Measurements from ENCODE around the gene MPZL3.

Gene MPZL3

GRCh38 chr11:118231461-118231860 is 20.7 kb downstream of the MPZL3 start:
- DNase-seq: no peak

- no peak for DNase-seq
Observed at GRCh38 chr11:118230088-118230487, 22.1 kb downstream of the MPZL3 start.

- DNase-seq: no peak
Observed at GRCh38 chr11:118229274-118229847, 22.8 kb downstream of the MPZL3 start.

GRCh38 chr11:118227865-118228785 is 24.0 kb downstream of the MPZL3 start:
- DNase-seq: no peak

GRCh38 chr11:118226781-118227180 is 25.4 kb downstream of the MPZL3 start:
- no peak for DNase-seq

GRCh38 chr11:118226296-118226695 is 25.9 kb downstream of the MPZL3 start:
- DNase-seq: no peak

- no peak for DNase-seq
Observed at GRCh38 chr11:118224511-118225188, 27.5 kb downstream of the MPZL3 start, which contains the start of gene JAML. Gene JAML (minus strand): TSS chr11:118225011. CDS start chr11:118214866, 10,145 bp downstream.

GRCh38 chr11:118223992-118224391 is 28.2 kb downstream of the MPZL3 start:
- DNase-seq: no peak

- DNase-seq: no peak
Observed at GRCh38 chr11:118223570-118223969, 28.6 kb downstream of the MPZL3 start.

- DNase-seq: no peak
Observed at GRCh38 chr11:118222437-118222836, 29.7 kb downstream of the MPZL3 start.

- DNase-seq: no peak
Observed at GRCh38 chr11:118221419-118221818, 30.7 kb downstream of the MPZL3 start.

GRCh38 chr11:118219732-118220131 is 32.4 kb downstream of the MPZL3 start:
- no peak for DNase-seq

GRCh38 chr11:118219244-118219643 is 32.9 kb downstream of the MPZL3 start:
- DNase-seq: no peak

- DNase-seq: no peak
Observed at GRCh38 chr11:118217575-118217974, 34.6 kb downstream of the MPZL3 start.

- no peak for DNase-seq
Observed at GRCh38 chr11:118216621-118217481, 35.3 kb downstream of the MPZL3 start.

GRCh38 chr11:118215765-118216164 is 36.4 kb downstream of the MPZL3 start:
- no peak for DNase-seq

- DNase-seq: no peak
Observed at GRCh38 chr11:118215262-118215661, 36.9 kb downstream of the MPZL3 start.

GRCh38 chr11:118214210-118214914 is 37.8 kb downstream of the MPZL3 start:
- no peak for DNase-seq

- no peak for DNase-seq
Observed at GRCh38 chr11:118213781-118214180, 38.4 kb downstream of the MPZL3 start.

- no peak for DNase-seq
Observed at GRCh38 chr11:118213201-118213600, 39.0 kb downstream of the MPZL3 start.

- DNase-seq: no peak
Observed at GRCh38 chr11:118212781-118213191, 39.4 kb downstream of the MPZL3 start.

- DNase-seq: no peak
Observed at GRCh38 chr11:118212131-118212725, 39.9 kb downstream of the MPZL3 start.
